K562 (cell line): Measurements from ENCODE around the gene ANKRD13B. TPM values are rescaled to one million over a fixed set of nuclear protein-coding genes. Genes with fewer than 3 reads are reported as not detected.

Experiments
- CBFB ChIP-seq: sonication (generic); formaldehyde crosslinking; IDR thresholded peaks from 2 replicates; pipeline ENCODE4 v1.4.0; 2020; ENCODE audit warnings: mild to moderate bottlenecking, missing genetic modification reagents
- NONO ChIP-seq, 2 experiments: fragments of 200-400 bp in 1 of 2; fragments of 450-650 bp in 1 of 2; formaldehyde crosslinking in 1 of 2; IDR thresholded peaks; 2 replicates each; pipeline ENCODE4 v1.6.1; 2017; ENCODE audit warnings: low read depth in 2 of 2, mild to moderate bottlenecking in 2 of 2, moderate library complexity in 2 of 2, low read length in 1 of 2
- PTBP1 ChIP-seq: fragments of 200-400 bp; formaldehyde crosslinking; IDR thresholded peaks from 2 replicates; pipeline ENCODE4 v1.6.1; 2017; ENCODE audit warnings: low read depth, low read length
- RAD21 ChIP-seq, 2 experiments: fragments of 250-450 bp in 1 of 2; fragments of 450-650 bp in 1 of 2; sonication (Bioruptor Pico) in 1 of 2; formaldehyde crosslinking in 1 of 2; IDR thresholded peaks in 1 of 2; conservative IDR thresholded peaks in 1 of 2; 2 replicates each; pipeline versions ENCODE4 v1.4.0 to v1.8.0; 2020 to 2022; ENCODE audit warnings: mild to moderate bottlenecking in 2 of 2, moderate library complexity in 1 of 2
- RBM39 ChIP-seq: fragments of 200-400 bp; formaldehyde crosslinking; optimal IDR thresholded peaks from 2 replicates; pipeline ENCODE3; 2018; ENCODE audit warnings: low read depth, low read length
- SMARCC2 ChIP-seq: fragments of 450-650 bp; IDR thresholded peaks from 2 replicates; pipeline ENCODE4 v1.6.1; 2017; ENCODE audit warnings: antibody characterized with exemption, moderate library complexity, mild to moderate bottlenecking, low read depth
- SMARCE1 ChIP-seq: fragments of 450-650 bp; IDR thresholded peaks from 2 replicates; pipeline ENCODE4 v1.7.1; 2016; ENCODE audit warnings: mild to moderate bottlenecking
- ZNF253 ChIP-seq: fragments of 250-450 bp; sonication (Bioruptor Pico); conservative IDR thresholded peaks from 2 replicates; pipeline ENCODE4 v1.6.1; 2021; ENCODE audit warnings: mild to moderate bottlenecking
- ZNF644 ChIP-seq: fragments of 200-800 bp; sonication (Bioruptor generic); IDR thresholded peaks from 2 replicates; pipeline ENCODE4 v1.6.1; 2016; ENCODE audit warnings: low read depth, missing genetic modification characterization, missing compliant biosample characterization
- ZNF695 ChIP-seq: fragments of 450-650 bp; formaldehyde crosslinking; IDR thresholded peaks from 2 replicates; pipeline ENCODE4 v1.4.0; 2020; ENCODE audit warnings: mild to moderate bottlenecking, moderate library complexity
- polyA plus RNA-seq, 8 experiments: library from polyadenylated mRNA; depleted of rRNA in 4 of 8; stranded (reverse) in 5 of 8; unstranded in 3 of 8; fragments of >200 nt; fragmentation: Nextera tagmentation in 2 of 8; fragmentation: Illumina TruSeq in 1 of 8; extraction: Ambion mirVana in 2 of 8; extraction: Trizol in 1 of 8; gene quantifications; 2 replicates each; pipeline versions ENCODE4 v1.2.1 to v1.2.3, GENCODE V29; 2011 to 2014; ENCODE audit warnings: inconsistent platforms in 1 of 8, missing spikeins in 1 of 8
- total RNA-seq, 7 experiments: library from RNA; depleted of rRNA in 6 of 7; stranded (reverse); fragments of >200 nt in 6 of 7; fragmentation: Illumina TruSeq in 2 of 7; extraction: Trizol in 2 of 7; gene quantifications; 2 replicates each; pipeline versions ENCODE4 v1.2.1 to v1.2.3, GENCODE V29; 2011 to 2021; ENCODE audit warnings: low replicate concordance in 1 of 7
- TF ChIP-seq, protein P1 (sequence below): sonication (generic); formaldehyde crosslinking; IDR thresholded peaks from 2 replicates; pipeline ENCODE4 v1.5.0; 2020; ENCODE audit warnings: missing genetic modification reagents
- TF ChIP-seq, protein P2 (sequence below): fragments of 250-450 bp; sonication (Bioruptor Pico); IDR thresholded peaks from 2 replicates; pipeline ENCODE4 v1.8.0; 2022; ENCODE audit warnings: inconsistent platforms, mild to moderate bottlenecking, moderate library complexity, borderline replicate concordance
- TF ChIP-seq, protein P3 (sequence below), 2 experiments: fragments of 450-650 bp; formaldehyde crosslinking in 1 of 2; IDR thresholded peaks; 2 replicates each; pipeline versions ENCODE4 v1.4.0 to v1.6.1; 2014 to 2020; ENCODE audit warnings: mild to moderate bottlenecking in 2 of 2, borderline replicate concordance in 1 of 2, low read depth in 1 of 2
- TF ChIP-seq, protein P4 (sequence below): fragments of 250-450 bp; sonication (Bioruptor Pico); IDR thresholded peaks from 2 replicates; pipeline ENCODE4 v1.4.0; 2020; ENCODE audit warnings: mild to moderate bottlenecking

ANKRD13B gene
- total and polyA plus RNA-seq, 9 of the 15 experiments (the other 6 are each of a cell fraction or from before 2014, with no cell fraction given), result 0.15 to 28.1 (median 4.6) TPM

DNA sequence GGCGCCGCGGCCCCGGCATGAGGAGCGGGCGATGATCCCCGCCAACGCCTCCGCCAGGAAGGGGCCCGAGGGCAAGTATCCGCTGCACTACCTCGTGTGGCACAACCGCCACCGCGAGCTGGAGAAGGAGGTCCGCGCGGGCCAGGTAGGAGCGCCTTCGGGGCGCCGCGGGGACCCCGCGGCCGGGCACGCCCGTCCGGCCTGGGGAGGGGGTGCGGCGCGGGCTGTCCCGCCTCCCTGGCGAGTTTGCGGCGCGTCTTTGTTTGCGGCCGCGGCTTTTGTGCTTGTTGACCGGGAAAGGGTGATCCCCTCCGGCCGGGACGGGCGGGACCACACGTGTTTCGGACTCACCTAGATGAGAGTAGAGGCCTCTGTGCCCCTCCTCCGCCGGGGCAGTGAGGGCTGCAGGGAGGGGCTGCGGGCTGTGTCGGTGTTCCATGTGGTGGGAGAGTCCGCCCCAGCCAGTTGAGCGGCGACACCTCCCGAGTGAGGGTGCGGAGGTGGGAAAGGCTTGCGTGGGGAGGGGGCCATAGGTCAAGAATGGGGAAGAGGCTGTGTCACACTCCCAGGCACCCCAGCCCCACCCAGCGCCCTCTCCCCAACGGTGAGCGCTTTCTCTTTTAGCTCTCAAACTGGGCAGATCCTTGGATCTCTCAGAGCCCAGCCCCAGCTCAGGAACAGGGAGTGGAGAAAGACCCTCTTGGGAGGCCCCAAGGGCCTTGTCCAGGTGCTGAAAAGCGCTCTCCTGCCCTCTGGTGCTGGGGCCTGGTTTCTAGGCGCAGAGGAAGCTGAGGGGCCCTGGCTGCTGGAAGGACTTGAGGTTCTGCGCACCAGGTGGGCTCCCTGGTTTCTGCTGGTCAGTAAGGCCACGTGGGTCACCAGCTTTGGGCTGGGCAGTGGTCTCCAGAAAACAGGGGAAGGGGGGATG lies 923 bp downstream of the ANKRD13B start (continued):
- TF ChIP-seq ZNF695 (CRISPR knock-in tag) (no peak), CBFB (CRISPR knock-in tag) (0 out of 2 replicates have a peak, but pooled peaks have one; percentile 43), ZNF253 (CRISPR knock-in tag) (no peak), RBM39 (no peak), ZNF644 (no peak), SMARCC2 (no peak), NONO (IDR thresholded peaks at IDR 0.05; ENCODE audit: low read depth in 2 of 2, low read length in 1 of 2) (no peak), SMARCE1 (no peak), RAD21 (CRISPR knock-in tag; conservative IDR thresholded peaks at IDR 0.05 in 1 of 2, IDR thresholded peaks at IDR 0.05 in 1 of 2) (peak in 1 of 2 experiments; percentile 57; a peak in 2 of 4 replicates), PTBP1 (no peak)
- TF ChIP-seq, protein P1, sequence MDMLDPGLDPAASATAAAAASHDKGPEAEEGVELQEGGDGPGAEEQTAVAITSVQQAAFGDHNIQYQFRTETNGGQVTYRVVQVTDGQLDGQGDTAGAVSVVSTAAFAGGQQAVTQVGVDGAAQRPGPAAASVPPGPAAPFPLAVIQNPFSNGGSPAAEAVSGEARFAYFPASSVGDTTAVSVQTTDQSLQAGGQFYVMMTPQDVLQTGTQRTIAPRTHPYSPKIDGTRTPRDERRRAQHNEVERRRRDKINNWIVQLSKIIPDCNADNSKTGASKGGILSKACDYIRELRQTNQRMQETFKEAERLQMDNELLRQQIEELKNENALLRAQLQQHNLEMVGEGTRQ (CRISPR knock-in tag), result 0 out of 2 replicates have a peak, but pooled peaks have one; percentile 31
- TF ChIP-seq, protein P2, sequence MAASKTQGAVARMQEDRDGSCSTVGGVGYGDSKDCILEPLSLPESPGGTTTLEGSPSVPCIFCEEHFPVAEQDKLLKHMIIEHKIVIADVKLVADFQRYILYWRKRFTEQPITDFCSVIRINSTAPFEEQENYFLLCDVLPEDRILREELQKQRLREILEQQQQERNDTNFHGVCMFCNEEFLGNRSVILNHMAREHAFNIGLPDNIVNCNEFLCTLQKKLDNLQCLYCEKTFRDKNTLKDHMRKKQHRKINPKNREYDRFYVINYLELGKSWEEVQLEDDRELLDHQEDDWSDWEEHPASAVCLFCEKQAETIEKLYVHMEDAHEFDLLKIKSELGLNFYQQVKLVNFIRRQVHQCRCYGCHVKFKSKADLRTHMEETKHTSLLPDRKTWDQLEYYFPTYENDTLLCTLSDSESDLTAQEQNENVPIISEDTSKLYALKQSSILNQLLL, result no peak
- TF ChIP-seq, protein P3, sequence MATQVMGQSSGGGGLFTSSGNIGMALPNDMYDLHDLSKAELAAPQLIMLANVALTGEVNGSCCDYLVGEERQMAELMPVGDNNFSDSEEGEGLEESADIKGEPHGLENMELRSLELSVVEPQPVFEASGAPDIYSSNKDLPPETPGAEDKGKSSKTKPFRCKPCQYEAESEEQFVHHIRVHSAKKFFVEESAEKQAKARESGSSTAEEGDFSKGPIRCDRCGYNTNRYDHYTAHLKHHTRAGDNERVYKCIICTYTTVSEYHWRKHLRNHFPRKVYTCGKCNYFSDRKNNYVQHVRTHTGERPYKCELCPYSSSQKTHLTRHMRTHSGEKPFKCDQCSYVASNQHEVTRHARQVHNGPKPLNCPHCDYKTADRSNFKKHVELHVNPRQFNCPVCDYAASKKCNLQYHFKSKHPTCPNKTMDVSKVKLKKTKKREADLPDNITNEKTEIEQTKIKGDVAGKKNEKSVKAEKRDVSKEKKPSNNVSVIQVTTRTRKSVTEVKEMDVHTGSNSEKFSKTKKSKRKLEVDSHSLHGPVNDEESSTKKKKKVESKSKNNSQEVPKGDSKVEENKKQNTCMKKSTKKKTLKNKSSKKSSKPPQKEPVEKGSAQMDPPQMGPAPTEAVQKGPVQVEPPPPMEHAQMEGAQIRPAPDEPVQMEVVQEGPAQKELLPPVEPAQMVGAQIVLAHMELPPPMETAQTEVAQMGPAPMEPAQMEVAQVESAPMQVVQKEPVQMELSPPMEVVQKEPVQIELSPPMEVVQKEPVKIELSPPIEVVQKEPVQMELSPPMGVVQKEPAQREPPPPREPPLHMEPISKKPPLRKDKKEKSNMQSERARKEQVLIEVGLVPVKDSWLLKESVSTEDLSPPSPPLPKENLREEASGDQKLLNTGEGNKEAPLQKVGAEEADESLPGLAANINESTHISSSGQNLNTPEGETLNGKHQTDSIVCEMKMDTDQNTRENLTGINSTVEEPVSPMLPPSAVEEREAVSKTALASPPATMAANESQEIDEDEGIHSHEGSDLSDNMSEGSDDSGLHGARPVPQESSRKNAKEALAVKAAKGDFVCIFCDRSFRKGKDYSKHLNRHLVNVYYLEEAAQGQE (IDR thresholded peaks at IDR 0.05; ENCODE audit: borderline replicate concordance), result peak; percentile 99
- TF ChIP-seq, protein P3 (CRISPR knock-in tag; IDR thresholded peaks at IDR 0.05; ENCODE audit: low read depth), result peak; percentile 97
- TF ChIP-seq, protein P4, sequence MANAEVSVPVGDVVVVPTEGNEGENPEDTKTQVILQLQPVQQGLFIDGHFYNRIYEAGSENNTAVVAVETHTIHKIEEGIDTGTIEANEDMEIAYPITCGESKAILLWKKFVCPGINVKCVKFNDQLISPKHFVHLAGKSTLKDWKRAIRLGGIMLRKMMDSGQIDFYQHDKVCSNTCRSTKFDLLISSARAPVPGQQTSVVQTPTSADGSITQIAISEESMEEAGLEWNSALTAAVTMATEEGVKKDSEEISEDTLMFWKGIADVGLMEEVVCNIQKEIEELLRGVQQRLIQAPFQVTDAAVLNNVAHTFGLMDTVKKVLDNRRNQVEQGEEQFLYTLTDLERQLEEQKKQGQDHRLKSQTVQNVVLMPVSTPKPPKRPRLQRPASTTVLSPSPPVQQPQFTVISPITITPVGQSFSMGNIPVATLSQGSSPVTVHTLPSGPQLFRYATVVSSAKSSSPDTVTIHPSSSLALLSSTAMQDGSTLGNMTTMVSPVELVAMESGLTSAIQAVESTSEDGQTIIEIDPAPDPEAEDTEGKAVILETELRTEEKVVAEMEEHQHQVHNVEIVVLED, result no peak
